A549 (cell line): Measurements from ENCODE around the gene CIAO3. TPM values are rescaled to one million over a fixed set of nuclear protein-coding genes. Genes with fewer than 3 reads are reported as not detected.

Source experiments
- ATAC-seq, 2 experiments: fragments of 200-7000 bp in 1 of 2; fragments of >200 bp in 1 of 2; cut with Nextera tagmentation in 1 of 2; cut with Tn5 transposase in 1 of 2; 3 replicates each; pipeline versions ENCODE4 v1.8.0 to v1.9.1; 2018 to 2020; ENCODE audit warnings: mild to moderate bottlenecking in 1 of 2, moderate library complexity in 1 of 2
- CTCF ChIA-PET: fragments of 300-600 bp; sonication (Branson Sonifier 250); formaldehyde crosslinking; extraction: SDS; loops from one replicate; lab custom pipeline; 2021; ENCODE audit warnings: antibody characterized with exemption, inconsistent platforms; lab: Yijun Ruan, JAX
- POLR2A ChIA-PET: fragments of 350-600 bp; formaldehyde crosslinking; extraction: SDS; loops from one replicate; lab custom pipeline; 2021; ENCODE audit warnings: antibody characterized with exemption, inconsistent platforms; lab: Yijun Ruan, JAX
- DNase-seq, 2 experiments: peaks; one replicate each; pipeline versions ENCODE4 v3.0.0 to v3.0.0-alpha.2; 2011 to 2016; ENCODE audit warnings: low read depth in 1 of 2, low spot score in 1 of 2
- FAIRE-seq: peaks from 2 replicates; lab custom pipeline; 2011; peaks lifted over from hg19 to GRCh38; lab: Jason Lieb, UNC
- H3K27ac ChIP-seq, 2 experiments: fragments of >200 bp; sonication (Bioruptor Twin); formaldehyde crosslinking; 3 replicates each; pipeline ENCODE4 v1.5.1; 2016 to 2017
- H3K4me1 ChIP-seq: fragments of >200 bp; sonication (Bioruptor Twin); formaldehyde crosslinking; 3 replicates; pipeline ENCODE4 v1.6.1; 2016
- H3K4me2 ChIP-seq: fragments of >200 bp; sonication (Bioruptor Twin); formaldehyde crosslinking; 3 replicates; pipeline ENCODE4 v1.6.1; 2016
- H3K4me3 ChIP-seq: fragments of >200 bp; sonication (Bioruptor Twin); formaldehyde crosslinking; 3 replicates; pipeline ENCODE4 v1.5.1; 2016
- H3K9me3 ChIP-seq: fragments of >200 bp; sonication (Bioruptor Twin); formaldehyde crosslinking; 3 replicates; pipeline ENCODE4 v1.6.1; 2016
- BHLHE40 ChIP-seq: IDR thresholded peaks from 2 replicates; pipeline ENCODE4 v1.6.1; 2012; ENCODE audit warnings: low read depth, low read length, inconsistent platforms
- CEBPB ChIP-seq, 2 experiments: fragments of >200 bp in 1 of 2; sonication (Bioruptor Twin) in 1 of 2; formaldehyde crosslinking in 1 of 2; IDR thresholded peaks; 2 replicates each; pipeline ENCODE4 v1.6.1; 2012 to 2016
- CHD4 ChIP-seq: fragments of 200-600 bp; sonication (generic); IDR thresholded peaks from 2 replicates; pipeline ENCODE4 v1.6.1; 2016; ENCODE audit warnings: antibody characterized with exemption, mild to moderate bottlenecking, borderline replicate concordance
- CTCF ChIP-seq: fragments of >200 bp; sonication (Bioruptor Twin); formaldehyde crosslinking; IDR thresholded peaks from 3 replicates; pipeline ENCODE4 v1.5.1; 2016
- ELK1 ChIP-seq: fragments of 150-350 bp; IDR thresholded peaks from 2 replicates; pipeline ENCODE4 v1.6.1; 2014; ENCODE audit warnings: low read depth, mild to moderate bottlenecking, low read length
- FOSL2 ChIP-seq, 2 experiments: fragments of 450-650 bp in 1 of 2; fragments of >200 bp in 1 of 2; sonication (Bioruptor Twin) in 1 of 2; formaldehyde crosslinking; IDR thresholded peaks; 2 replicates each; pipeline versions ENCODE4 v1.5.0 to v1.6.1; 2016 to 2020; ENCODE audit warnings: mild to moderate bottlenecking in 1 of 2, moderate library complexity in 1 of 2
- GATA3 ChIP-seq: IDR thresholded peaks from 2 replicates; pipeline ENCODE4 v1.6.1; 2012; ENCODE audit warnings: borderline replicate concordance
- HES2 ChIP-seq: fragments of >200 bp; sonication (Bioruptor Twin); formaldehyde crosslinking; IDR thresholded peaks from 2 replicates; pipeline ENCODE4 v1.6.1; 2016
- HEYL ChIP-seq: fragments of 250-450 bp; sonication (Bioruptor Pico); IDR thresholded peaks from 2 replicates; pipeline ENCODE4 v1.8.0; 2021; ENCODE audit warnings: mild to moderate bottlenecking, moderate library complexity
- HMGXB4 ChIP-seq: fragments of 250-450 bp; sonication (Bioruptor Pico); IDR thresholded peaks from 2 replicates; pipeline ENCODE4 v1.5.0; 2021; ENCODE audit warnings: mild to moderate bottlenecking, moderate library complexity, borderline replicate concordance
- HOXB5 ChIP-seq: fragments of 250-450 bp; sonication (Bioruptor Pico); IDR thresholded peaks from 2 replicates; pipeline ENCODE4 v1.5.0; 2020; ENCODE audit warnings: mild to moderate bottlenecking, moderate library complexity
- JUNB ChIP-seq: fragments of >200 bp; sonication (Bioruptor Twin); formaldehyde crosslinking; IDR thresholded peaks from 2 replicates; pipeline ENCODE4 v1.6.1; 2016
- KDM1A ChIP-seq: fragments of 200-600 bp; sonication (generic); IDR thresholded peaks from 2 replicates; pipeline ENCODE4 v1.6.1; 2016; ENCODE audit warnings: low read depth, mild to moderate bottlenecking
- KDM5A ChIP-seq: fragments of 200-600 bp; sonication (generic); IDR thresholded peaks from 2 replicates; pipeline ENCODE4 v1.6.1; 2016; ENCODE audit warnings: antibody characterized with exemption, mild to moderate bottlenecking
- MAFK ChIP-seq: fragments of 450-650 bp; IDR thresholded peaks from 2 replicates; pipeline ENCODE4 v1.6.1; 2014; ENCODE audit not compliant: partially characterized antibody
- MAZ ChIP-seq: fragments of 150-350 bp; IDR thresholded peaks from 2 replicates; pipeline ENCODE4 v1.6.1; 2014; ENCODE audit warnings: antibody characterized with exemption, low read depth, low read length, borderline replicate concordance
- NPAS2 ChIP-seq: fragments of 250-450 bp; sonication (Bioruptor Pico); IDR thresholded peaks from 2 replicates; pipeline ENCODE4 v1.8.0; 2022; ENCODE audit warnings: mild to moderate bottlenecking, moderate library complexity, borderline replicate concordance
- RARB ChIP-seq: fragments of 250-450 bp; sonication (Bioruptor Pico); IDR thresholded peaks from 2 replicates; pipeline ENCODE4 v1.8.0; 2021; ENCODE audit warnings: mild to moderate bottlenecking, moderate library complexity
- RFX5 ChIP-seq: fragments of 450-650 bp; IDR thresholded peaks from 2 replicates; pipeline ENCODE4 v1.7.1; 2014; ENCODE audit warnings: antibody characterized with exemption, mild to moderate bottlenecking, moderate library complexity
- SMC3 ChIP-seq: fragments of >200 bp; sonication (Bioruptor Twin); formaldehyde crosslinking; IDR thresholded peaks from 3 replicates; pipeline ENCODE4 v1.6.1; 2018; ENCODE audit warnings: inconsistent platforms
- SREBF2 ChIP-seq: fragments of 450-650 bp; IDR thresholded peaks from 2 replicates; pipeline ENCODE4 v1.6.1; 2014; ENCODE audit warnings: mild to moderate bottlenecking, moderate library complexity
- TFCP2L1 ChIP-seq: fragments of 250-450 bp; sonication (Bioruptor Pico); IDR thresholded peaks from 2 replicates; pipeline ENCODE4 v1.5.0; 2021; ENCODE audit warnings: mild to moderate bottlenecking
- ZFP36 ChIP-seq: fragments of 450-650 bp; IDR thresholded peaks from 2 replicates; pipeline ENCODE4 v1.6.1; 2014; ENCODE audit warnings: borderline replicate concordance; ENCODE audit not compliant: partially characterized antibody
- ZNF302 ChIP-seq: fragments of 250-450 bp; sonication (Bioruptor Pico); IDR thresholded peaks from 2 replicates; pipeline ENCODE4 v1.9.0; 2021; ENCODE audit warnings: inconsistent platforms, mild to moderate bottlenecking, moderate library complexity
- ZSCAN20 ChIP-seq: fragments of 250-450 bp; sonication (Bioruptor Pico); IDR thresholded peaks from 2 replicates; pipeline ENCODE4 v1.8.0; 2022; ENCODE audit warnings: mild to moderate bottlenecking, moderate library complexity
- WGBS: methylation state at CpG from one replicate; pipeline ENCODE4 v1.1.6; 2017; ENCODE audit errors: missing lambda C conversion rate; 5-methylcytosine and 5-hydroxymethylcytosine counted together
- polyA plus RNA-seq, 4 experiments: library from polyadenylated mRNA; depleted of rRNA in 3 of 4; stranded (reverse); fragments of >200 nt; fragmentation: RNase III in 1 of 4; extraction: RNeasy Plus Mini Kit Qiagen cat#74134 plus additional on column Dnase treatment in 1 of 4; gene quantifications; 2 replicates in 3 of 4; 3 replicates in 1 of 4; pipeline ENCODE4 v1.2.3, GENCODE V29; 2011 to 2017

The CIAO3 gene
- polyA plus RNA-seq, 2 of the 4 experiments (the other 2 are of a cell fraction) = 17.4 to 23.0 TPM

- no peak overlapping the region for H3K4me3 ChIP-seq
- H3K4me2 ChIP-seq = peak overlapping the region; percentile 40; the same call in 2 of the 3 replicates
- peak overlapping the region; percentile 25 to 99; a peak in 5 of 6 replicates for H3K27ac ChIP-seq
- peak; percentile 2 to 7; a peak in 4 of 6 replicates for ATAC-seq
- no peaks in the 10 kb centered on the region for H3K9me3 ChIP-seq
- no peak for TF ChIP-seq FOSL2 (IDR thresholded peaks at IDR 0.05)
- peak; percentile 69 for TF ChIP-seq FOSL2 (CRISPR knock-in tag; IDR thresholded peaks at IDR 0.05)
- no peak for TF ChIP-seq RARB (CRISPR knock-in tag)
- TF ChIP-seq RFX5 = peak; percentile 78
- WGBS = 45% methylated on average over 26 of the region's 30 CpGs
- CTCF ChIA-PET = interaction anchor here (0.8 to 25.1 kb wide), 13 partner anchors 8 to 391 kb away, joined by 3 to 656 read pairs (median 8); partner anchors contain the start of genes ANTKMT, CCDC78, CHTF18 and CIAO3
- H3K4me1 ChIP-seq = peaks cover 71% of the 10 kb centered on the region
- peak in 1 of 2 experiments; percentile 83 for DNase-seq
- POLR2A ChIA-PET = interaction anchor here (0.6 to 1.5 kb wide), 4 partner anchors 10 to 1312 kb away, joined by 3 to 7 read pairs (median 4); partner anchors contain the start of gene WDR24
- FAIRE-seq = no peak
These were observed 31.0 kb downstream of the CIAO3 start for GRCh38 chr16:709566-710499.

- CTCF ChIA-PET = interaction anchor here (0.9 to 25.1 kb wide), 6 partner anchors 11 to 347 kb away, joined by 3 to 656 read pairs (median 8); partner anchors contain the start of genes ANTKMT, CCDC78, CHTF18 and CIAO3
- FAIRE-seq (no peak), DNase-seq (no peak), ATAC-seq (no peak)
- WGBS = 57% methylated on average over 3 of the region's 4 CpGs
- no peak overlapping the region for H3K4me3 ChIP-seq
- peaks cover 65% of the 10 kb centered on the region for H3K4me1 ChIP-seq
- H3K9me3 ChIP-seq = no peaks in the 10 kb centered on the region
- POLR2A ChIA-PET = interaction anchor here (1.5 to 2.0 kb wide), 2 partner anchors 11 to 13 kb away, joined by 5 to 7 read pairs; no protein-coding TSS in a partner anchor
- TF ChIP-seq MAZ = no peak
- no peak for TF ChIP-seq HEYL
- TF ChIP-seq CEBPB (IDR thresholded peaks at IDR 0.05) = no peak
- no peak for TF ChIP-seq MAFK
- TF ChIP-seq GATA3 = no peak
- no peak for TF ChIP-seq ZNF302 (CRISPR knock-in tag)
- no peak for TF ChIP-seq NPAS2 (CRISPR knock-in tag)
- no peak for TF ChIP-seq CTCF
- no peak overlapping the region for H3K27ac ChIP-seq
- H3K4me2 ChIP-seq = no peak overlapping the region
These were observed 31.8 kb downstream of the CIAO3 start for GRCh38 chr16:708959-709358.

GRCh38 chr16:708019-708418, 32.8 kb downstream of the CIAO3 start:
- FAIRE-seq = no peak
- ChIA-PET POLR2A (interaction anchor here (2.0 kb wide), 1 partner anchor 12 kb away, joined by 5 read pairs; no protein-coding TSS in a partner anchor), CTCF (interaction anchor here (0.8 to 25.1 kb wide), 6 partner anchors 8 to 78 kb away, joined by 3 to 656 read pairs (median 10); partner anchors contain the start of genes ANTKMT, CCDC78, CHTF18 and CIAO3)
- 48% methylated on average over 3 of the region's 3 CpGs for WGBS
- DNase-seq = no peak
- H3K27ac ChIP-seq = no peak overlapping the region; a peak in 1 of 6 replicates
- ATAC-seq = no peak
- peaks cover 56% of the 10 kb centered on the region for H3K4me1 ChIP-seq
- H3K4me2 ChIP-seq = no peak overlapping the region
- H3K9me3 ChIP-seq = no peaks in the 10 kb centered on the region
- TF ChIP-seq JUNB (no peak), RARB (CRISPR knock-in tag) (no peak), ZSCAN20 (CRISPR knock-in tag) (no peak), KDM1A (no peak), ZNF302 (CRISPR knock-in tag) (no peak), RFX5 (no peak), KDM5A (no peak), NPAS2 (CRISPR knock-in tag) (no peak), HES2 (no peak), HMGXB4 (CRISPR knock-in tag) (no peak), SREBF2 (no peak), BHLHE40 (no peak), SMC3 (no peak), FOSL2 (IDR thresholded peaks at IDR 0.05) (no peak), FOSL2 (CRISPR knock-in tag; IDR thresholded peaks at IDR 0.05) (no peak), MAZ (no peak), TFCP2L1 (CRISPR knock-in tag) (no peak), ZFP36 (no peak), CHD4 (no peak), HOXB5 (CRISPR knock-in tag) (no peak), ELK1 (no peak)
- TF ChIP-seq, all 56 proteins: peak for 0
- H3K4me3 ChIP-seq = no peak overlapping the region
